Mucosa of stomach (tissue), 1 donor: ENCODE data around the gene GOLGA7B.

Experiments
- H3K27me3 ChIP-seq: one replicate; pipeline ENCODE4 v1.7.0; 2013; ENCODE audit warnings: mild to moderate bottlenecking, low read length; ENCODE audit not compliant: control insufficient read depth, insufficient read depth
- H3K36me3 ChIP-seq: one replicate; pipeline ENCODE4 v1.7.0; 2013; ENCODE audit warnings: low read length; ENCODE audit not compliant: control insufficient read depth, insufficient read depth
- H3K4me1 ChIP-seq: one replicate; pipeline ENCODE4 v1.7.0; 2013; ENCODE audit warnings: mild to moderate bottlenecking, low read length; ENCODE audit not compliant: control insufficient read depth, insufficient read depth
- H3K4me3 ChIP-seq: one replicate; pipeline ENCODE4 v1.7.0; 2013; ENCODE audit warnings: low read length
- H3K9ac ChIP-seq: one replicate; pipeline ENCODE4 v1.7.0; 2013; ENCODE audit warnings: mild to moderate bottlenecking, low read length, moderate library complexity
- H3K9me3 ChIP-seq: one replicate; pipeline ENCODE4 v1.7.0; 2013; ENCODE audit warnings: mild to moderate bottlenecking, low read length, moderate library complexity; ENCODE audit not compliant: control insufficient read depth
- donor health status: Pancreatic carcinoma.

GOLGA7B gene

GRCh38 chr10:97874332-97874731 is 24.7 kb downstream of the GOLGA7B start:
- Histone ChIP-seq H3K4me1 (peaks cover 19% of the 10 kb centered on the region), H3K4me3 (no peak overlapping the region), H3K9ac (no peak overlapping the region), H3K9me3 (no peaks in the 10 kb centered on the region), H3K36me3 (no peaks in the 10 kb centered on the region), H3K27me3 (peaks cover 5% of the 10 kb centered on the region)

GRCh38 chr10:97875391-97875790 is 25.7 kb downstream of the GOLGA7B start:
- Histone ChIP-seq H3K9me3 (no peaks in the 10 kb centered on the region), H3K27me3 (peaks cover 4% of the 10 kb centered on the region), H3K4me3 (no peak overlapping the region), H3K4me1 (peaks cover 16% of the 10 kb centered on the region), H3K9ac (no peak overlapping the region), H3K36me3 (no peaks in the 10 kb centered on the region)

GRCh38 chr10:97876402-97876801 is 26.8 kb downstream of the GOLGA7B start:
- Histone ChIP-seq H3K27me3 (no peaks in the 10 kb centered on the region), H3K9me3 (no peaks in the 10 kb centered on the region), H3K9ac (no peak overlapping the region), H3K4me1 (peaks cover 26% of the 10 kb centered on the region), H3K36me3 (no peaks in the 10 kb centered on the region), H3K4me3 (no peak overlapping the region)

- no peak overlapping the region for H3K9ac ChIP-seq
- no peaks in the 10 kb centered on the region for H3K27me3 ChIP-seq
- H3K36me3 ChIP-seq: no peaks in the 10 kb centered on the region
- H3K4me3 ChIP-seq: no peak overlapping the region
- H3K4me1 ChIP-seq: peaks cover 47% of the 10 kb centered on the region
- H3K9me3 ChIP-seq: no peaks in the 10 kb centered on the region
These were observed 29.6 kb downstream of the GOLGA7B start for GRCh38 chr10:97879241-97879640.

GRCh38 chr10:97880109-97880508 is 30.5 kb downstream of the GOLGA7B start:
- H3K4me1 ChIP-seq: peaks cover 47% of the 10 kb centered on the region

GRCh38 chr10:97882142-97883091 is 32.8 kb downstream of the GOLGA7B start:
- Histone ChIP-seq H3K36me3 (no peaks in the 10 kb centered on the region), H3K4me3 (no peak overlapping the region), H3K27me3 (no peaks in the 10 kb centered on the region), H3K9ac (peak overlapping the region; percentile 52), H3K4me1 (peaks cover 51% of the 10 kb centered on the region), H3K9me3 (no peaks in the 10 kb centered on the region)

More at GRCh38 chr10:97880109-97880508, 30.5 kb downstream of the GOLGA7B start:
- H3K36me3 ChIP-seq: no peaks in the 10 kb centered on the region
- no peak overlapping the region for H3K4me3 ChIP-seq
- H3K9ac ChIP-seq: no peak overlapping the region
- H3K9me3 ChIP-seq: no peaks in the 10 kb centered on the region
- no peaks in the 10 kb centered on the region for H3K27me3 ChIP-seq

GRCh38 chr10:97883092-97883485 is 33.4 kb downstream of the GOLGA7B start:
- no peak overlapping the region for H3K9ac ChIP-seq
- H3K9me3 ChIP-seq: no peaks in the 10 kb centered on the region
- H3K4me1 ChIP-seq: peaks cover 57% of the 10 kb centered on the region
- no peaks in the 10 kb centered on the region for H3K36me3 ChIP-seq
- H3K27me3 ChIP-seq: no peaks in the 10 kb centered on the region
- no peak overlapping the region for H3K4me3 ChIP-seq

GRCh38 chr10:97886286-97886685 is 36.6 kb downstream of the GOLGA7B start:
- H3K4me3 ChIP-seq: no peak overlapping the region
- no peaks in the 10 kb centered on the region for H3K9me3 ChIP-seq
- no peaks in the 10 kb centered on the region for H3K36me3 ChIP-seq
- no peaks in the 10 kb centered on the region for H3K27me3 ChIP-seq
- H3K4me1 ChIP-seq: peaks cover 56% of the 10 kb centered on the region
- no peak overlapping the region for H3K9ac ChIP-seq

- Histone ChIP-seq H3K36me3 (no peaks in the 10 kb centered on the region), H3K4me3 (no peak overlapping the region), H3K27me3 (peaks cover 4% of the 10 kb centered on the region), H3K9ac (no peak overlapping the region), H3K9me3 (no peaks in the 10 kb centered on the region), H3K4me1 (peaks cover 44% of the 10 kb centered on the region)
These were observed 37.8 kb downstream of the GOLGA7B start for GRCh38 chr10:97887399-97887798.

GRCh38 chr10:97888134-97888533 is 38.5 kb downstream of the GOLGA7B start:
- Histone ChIP-seq H3K4me1 (peaks cover 38% of the 10 kb centered on the region), H3K9ac (no peak overlapping the region), H3K4me3 (no peak overlapping the region), H3K27me3 (peaks cover 4% of the 10 kb centered on the region), H3K36me3 (no peaks in the 10 kb centered on the region), H3K9me3 (no peaks in the 10 kb centered on the region)

- no peaks in the 10 kb centered on the region for H3K36me3 ChIP-seq
- no peaks in the 10 kb centered on the region for H3K9me3 ChIP-seq
- no peak overlapping the region for H3K9ac ChIP-seq
- peaks cover 33% of the 10 kb centered on the region for H3K4me1 ChIP-seq
- peaks cover 4% of the 10 kb centered on the region for H3K27me3 ChIP-seq
- no peak overlapping the region for H3K4me3 ChIP-seq
These were observed 39.1 kb downstream of the GOLGA7B start for GRCh38 chr10:97888641-97889262.
